HEK293T (cell line): Measurements from ENCODE around the gene DMD.

Experiments
- CTCF ChIA-PET: fragments of 350-600 bp; formaldehyde crosslinking; extraction: SDS; loops from one replicate; lab custom pipeline; 2021; ENCODE audit warnings: antibody characterized with exemption, inconsistent platforms; lab: Yijun Ruan, JAX
- POLR2A ChIA-PET: fragments of 350-600 bp; formaldehyde crosslinking; extraction: SDS; loops from one replicate; lab custom pipeline; 2020; ENCODE audit warnings: antibody characterized with exemption, inconsistent platforms; lab: Yijun Ruan, JAX
- DNase-seq: peaks from one replicate; pipeline ENCODE4 v3.0.0; 2012; ENCODE audit warnings: mixed read lengths; ENCODE audit errors: extremely low spot score
- ARNT ChIP-seq: fragments of 450-650 bp; IDR thresholded peaks from 2 replicates; pipeline ENCODE4 v1.6.1; 2017; ENCODE audit warnings: mild to moderate bottlenecking
- BHLHE40 ChIP-seq: fragments of 450-650 bp; IDR thresholded peaks from 2 replicates; pipeline ENCODE4 v1.6.1; 2016; ENCODE audit warnings: mild to moderate bottlenecking, moderate library complexity, borderline replicate concordance
- CTBP1 ChIP-seq: fragments of 450-650 bp; IDR thresholded peaks from 2 replicates; pipeline ENCODE4 v1.6.1; 2016; ENCODE audit warnings: borderline replicate concordance
- ELF4 ChIP-seq: fragments of 450-650 bp; IDR thresholded peaks from 2 replicates; pipeline ENCODE4 v1.6.1; 2017; ENCODE audit warnings: antibody characterized with exemption
- FOXA1 ChIP-seq: fragments of 450-650 bp; IDR thresholded peaks from 2 replicates; pipeline ENCODE4 v1.6.1; 2016; ENCODE audit warnings: mild to moderate bottlenecking
- FOXK2 ChIP-seq: fragments of 450-650 bp; IDR thresholded peaks from 2 replicates; pipeline ENCODE4 v1.6.1; 2016; ENCODE audit warnings: mild to moderate bottlenecking
- FOXM1 ChIP-seq: fragments of 450-650 bp; IDR thresholded peaks from 2 replicates; pipeline ENCODE4 v1.6.1; 2017; ENCODE audit warnings: mild to moderate bottlenecking, borderline replicate concordance
- HDGF ChIP-seq: fragments of 450-650 bp; IDR thresholded peaks from 2 replicates; pipeline ENCODE4 v1.6.1; 2017; ENCODE audit warnings: antibody characterized with exemption, borderline replicate concordance
- L3MBTL2 ChIP-seq: fragments of 450-650 bp; conservative IDR thresholded peaks from 2 replicates; pipeline ENCODE4 v1.6.1; 2016; ENCODE audit warnings: mild to moderate bottlenecking
- LEF1 ChIP-seq: fragments of 450-650 bp; IDR thresholded peaks from 2 replicates; pipeline ENCODE4 v1.6.1; 2017; ENCODE audit warnings: mild to moderate bottlenecking, borderline replicate concordance
- NFRKB ChIP-seq: fragments of 450-650 bp; IDR thresholded peaks from 2 replicates; pipeline ENCODE4 v1.6.1; 2016; ENCODE audit warnings: mild to moderate bottlenecking, moderate library complexity
- SP1 ChIP-seq: fragments of 450-650 bp; IDR thresholded peaks from 2 replicates; pipeline ENCODE4 v1.6.1; 2017
- SUZ12 ChIP-seq: fragments of 450-650 bp; IDR thresholded peaks from 2 replicates; pipeline ENCODE4 v1.6.1; 2016; ENCODE audit warnings: mild to moderate bottlenecking
- TARDBP ChIP-seq: fragments of 450-650 bp; IDR thresholded peaks from 2 replicates; pipeline ENCODE4 v1.6.1; 2016
- ZNF384 ChIP-seq: fragments of 450-650 bp; IDR thresholded peaks from 2 replicates; pipeline ENCODE4 v1.6.1; 2016
- TF ChIP-seq, protein P1 (sequence below): fragments of 450-650 bp; IDR thresholded peaks from 2 replicates; pipeline ENCODE4 v1.6.1; 2016

DMD gene

GRCh38 chrX:31837445-31838049 is 1373.8 kb downstream of the DMD start:
- CTCF ChIA-PET = no interaction called here

DNA sequence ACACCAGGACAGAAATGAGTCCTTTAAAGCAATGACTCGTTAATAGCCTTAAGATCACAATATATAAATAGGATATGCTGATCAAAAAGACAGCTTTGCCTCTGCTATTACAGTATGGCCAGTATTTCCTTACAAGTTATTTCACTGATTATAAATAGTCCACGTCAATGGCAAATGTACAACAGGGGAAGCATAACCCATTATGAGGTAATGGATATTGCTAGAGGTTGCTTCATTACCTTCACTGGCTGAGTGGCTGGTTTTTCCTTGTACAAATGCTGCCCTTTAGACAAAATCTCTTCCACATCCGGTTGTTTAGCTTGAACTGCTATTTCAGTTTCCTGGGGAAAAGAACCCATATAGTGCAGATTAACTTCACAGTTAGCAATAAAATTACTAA is 1374.9 kb downstream of the DMD start:
- ChIA-PET CTCF (no interaction called here), POLR2A (no interaction called here)
- no peak for DNase-seq
- TF ChIP-seq ELF4 = no peak
- TF ChIP-seq SUZ12 = no peak
- no peak for TF ChIP-seq FOXA1
- TF ChIP-seq ZNF384 = no peak
- no peak for TF ChIP-seq L3MBTL2
- TF ChIP-seq FOXK2 = no peak
- TF ChIP-seq CTBP1 = no peak
- TF ChIP-seq, protein P1, sequence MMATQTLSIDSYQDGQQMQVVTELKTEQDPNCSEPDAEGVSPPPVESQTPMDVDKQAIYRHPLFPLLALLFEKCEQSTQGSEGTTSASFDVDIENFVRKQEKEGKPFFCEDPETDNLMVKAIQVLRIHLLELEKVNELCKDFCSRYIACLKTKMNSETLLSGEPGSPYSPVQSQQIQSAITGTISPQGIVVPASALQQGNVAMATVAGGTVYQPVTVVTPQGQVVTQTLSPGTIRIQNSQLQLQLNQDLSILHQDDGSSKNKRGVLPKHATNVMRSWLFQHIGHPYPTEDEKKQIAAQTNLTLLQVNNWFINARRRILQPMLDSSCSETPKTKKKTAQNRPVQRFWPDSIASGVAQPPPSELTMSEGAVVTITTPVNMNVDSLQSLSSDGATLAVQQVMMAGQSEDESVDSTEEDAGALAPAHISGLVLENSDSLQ = no peak
- no peak for TF ChIP-seq HDGF
- no peak for TF ChIP-seq FOXM1
- no peak for TF ChIP-seq LEF1
- no peak for TF ChIP-seq BHLHE40
- TF ChIP-seq ARNT = no peak
- TF ChIP-seq NFRKB = no peak
- no peak for TF ChIP-seq SP1
- TF ChIP-seq TARDBP = no peak

More at GRCh38 chrX:31837445-31838049, 1373.8 kb downstream of the DMD start:
- POLR2A ChIA-PET = no interaction called here
- no peak for DNase-seq
- TF ChIP-seq FOXK2 = no peak
- TF ChIP-seq SP1 = no peak
- TF ChIP-seq ELF4 = no peak
- no peak for TF ChIP-seq L3MBTL2
- TF ChIP-seq, protein P1 = no peak
- TF ChIP-seq FOXA1 = no peak
- no peak for TF ChIP-seq CTBP1

- CTCF ChIA-PET = no interaction called here
These were observed 1379.1 kb downstream of the DMD start for GRCh38 chrX:31832263-31832662.

DNA sequence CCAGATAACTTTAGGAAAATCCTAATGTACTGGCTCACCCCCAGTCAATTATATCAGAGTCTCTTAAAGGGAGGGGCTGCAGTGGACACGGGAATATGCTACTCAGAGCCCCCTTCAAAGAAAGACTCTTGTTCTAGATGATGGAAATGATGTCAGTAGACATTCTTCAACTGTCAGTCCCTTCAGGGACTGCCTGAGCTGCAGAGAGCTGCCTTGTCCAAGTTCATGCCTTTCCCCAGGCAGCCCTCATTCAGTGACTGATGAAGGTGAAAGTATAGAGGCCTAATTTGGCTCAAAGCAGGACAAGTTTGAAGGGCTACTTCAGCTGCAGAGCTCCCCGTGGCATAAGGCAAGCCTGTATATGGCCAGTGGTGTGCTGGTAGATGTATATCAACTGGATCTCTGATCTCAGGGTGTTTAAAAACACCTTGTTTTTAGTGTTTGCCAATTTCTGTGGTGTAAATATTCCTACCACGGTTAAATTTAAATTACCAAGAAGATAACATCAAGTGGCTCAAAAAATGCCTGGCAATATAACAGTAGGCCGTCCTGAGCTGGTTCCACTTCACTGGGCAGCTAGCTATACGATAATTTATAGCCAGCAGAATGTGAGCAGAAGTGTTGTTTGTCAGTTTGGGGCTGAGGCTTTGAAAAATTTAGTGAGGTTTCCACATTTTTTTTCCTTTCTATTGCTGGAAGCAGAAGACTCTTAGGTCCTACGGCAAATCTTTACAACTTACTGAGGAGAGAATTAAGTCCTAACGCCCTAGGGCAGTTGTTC is 1390.7 kb downstream of the DMD start:
- TF ChIP-seq FOXA1 (no peak), SP1 (no peak), ARNT (no peak), HDGF (no peak), BHLHE40 (no peak), L3MBTL2 (no peak), NFRKB (no peak), FOXM1 (no peak), CTBP1 (no peak), ELF4 (no peak), FOXK2 (no peak), SUZ12 (no peak), TARDBP (no peak), LEF1 (no peak)
- ChIA-PET POLR2A (no interaction called here), CTCF (no interaction called here)
- no peak for DNase-seq

More at GRCh38 chrX:31832263-31832662, 1379.1 kb downstream of the DMD start:
- no peak for DNase-seq
- no peak for TF ChIP-seq FOXK2
- TF ChIP-seq HDGF = no peak
- no peak for TF ChIP-seq CTBP1
- no peak for TF ChIP-seq FOXA1
- POLR2A ChIA-PET = no interaction called here

- ChIA-PET CTCF (no interaction called here), POLR2A (no interaction called here)
- DNase-seq = no peak
- TF ChIP-seq FOXA1 (no peak), CTBP1 (no peak), TARDBP (no peak)
These were observed 1391.9 kb downstream of the DMD start for GRCh38 chrX:31819455-31819854.

DNA sequence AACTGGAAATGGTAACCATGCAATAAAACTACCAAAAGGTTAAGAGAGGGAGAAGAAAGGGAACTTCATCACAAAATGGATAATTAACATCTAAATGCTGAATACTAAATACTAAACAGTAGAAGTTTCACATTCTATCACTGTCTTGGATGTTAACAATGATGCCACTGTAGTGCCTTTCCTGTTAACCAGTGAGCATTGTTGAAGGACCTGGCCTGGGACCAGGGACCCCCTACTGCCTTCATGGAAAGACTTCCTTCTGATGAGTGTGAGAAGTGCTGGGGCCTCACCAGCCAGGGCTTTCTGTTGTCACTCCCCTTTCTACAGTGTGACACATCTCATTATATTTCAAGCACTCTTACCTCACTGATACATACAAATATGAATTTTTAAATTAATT is 1400.2 kb downstream of the DMD start:
- POLR2A ChIA-PET = no interaction called here

GRCh38 chrX:31808357-31808756 is 1403.0 kb downstream of the DMD start:
- CTCF ChIA-PET = no interaction called here

More for the DNA sequence above, 1400.2 kb downstream of the DMD start:
- CTCF ChIA-PET = no interaction called here
- no peak for DNase-seq
- TF ChIP-seq ELF4 = no peak
- TF ChIP-seq FOXK2 = no peak
- no peak for TF ChIP-seq NFRKB
- no peak for TF ChIP-seq ARNT
- TF ChIP-seq L3MBTL2 = no peak
- TF ChIP-seq BHLHE40 = no peak
- TF ChIP-seq FOXA1 = no peak

More at GRCh38 chrX:31808357-31808756, 1403.0 kb downstream of the DMD start:
- no peak for TF ChIP-seq L3MBTL2
- POLR2A ChIA-PET = no interaction called here
- DNase-seq = no peak
